NB4 (cell line): Measurements from ENCODE around the gene TP73.

ENCODE experiments used
- DNase-seq: peaks from one replicate; pipeline ENCODE4 v3.0.0; 2010; ENCODE audit warnings: low read depth
- H3K4me3 ChIP-seq: one replicate; pipeline ENCODE4 v1.5.1; 2011; ENCODE audit warnings: mild to moderate bottlenecking, low read depth, low read length, moderate library complexity
- CTCF ChIP-seq: IDR thresholded peaks from one replicate; pipeline ENCODE4 v1.5.1; 2012; ENCODE audit warnings: low read depth, low read length
- MAX ChIP-seq: IDR thresholded peaks from 2 replicates; pipeline ENCODE4 v1.6.1; 2011; ENCODE audit warnings: low read depth, low read length
- MYC ChIP-seq: IDR thresholded peaks from 2 replicates; pipeline ENCODE4 v1.6.1; 2011; ENCODE audit warnings: low read depth, low read length
- POLR2A ChIP-seq: IDR thresholded peaks from 2 replicates; pipeline ENCODE4 v1.6.1; 2011; ENCODE audit warnings: mild to moderate bottlenecking; ENCODE audit not compliant: insufficient read length; ENCODE audit errors: extremely low read depth

TP73 gene

GRCh38 chr1:3729594-3730542 lies 77.6 kb downstream of the TP73 start:
- no peak for DNase-seq
- no peak overlapping the region for H3K4me3 ChIP-seq
- TF ChIP-seq CTCF (no peak), POLR2A (no peak), MYC (no peak), MAX (no peak)

GRCh38 chr1:3730543-3731247 lies 78.4 kb downstream of the TP73 start:
- H3K4me3 ChIP-seq: no peak overlapping the region
- TF ChIP-seq CTCF (no peak), MYC (no peak), POLR2A (no peak), MAX (no peak)
- no peak for DNase-seq

GRCh38 chr1:3731583-3732433 lies 79.5 kb downstream of the TP73 start:
- TF ChIP-seq MAX (no peak), CTCF (no peak), POLR2A (no peak), MYC (no peak)
- DNase-seq: no peak
- no peak overlapping the region for H3K4me3 ChIP-seq

- H3K4me3 ChIP-seq: no peak overlapping the region
- no peak for DNase-seq
Observed at GRCh38 chr1:3732434-3733093, 80.2 kb downstream of the TP73 start.

More at GRCh38 chr1:3732434-3733093, 80.2 kb downstream of the TP73 start:
- TF ChIP-seq MYC: no peak
- no peak for TF ChIP-seq CTCF
